IMR-90 (cell line): Measurements from ENCODE around the gene BTBD9. TPM values are rescaled to one million over a fixed set of nuclear protein-coding genes. Genes with fewer than 3 reads are reported as not detected.
A peak's percentile ranks its signal among the peaks of the same experiment; 100 is the strongest.

Experiments used
- ATAC-seq: fragments of 200-7000 bp; cut with Tn5 transposase; 2 replicates; pipeline ENCODE4 v1.9.1; 2020; ENCODE audit warnings: low read depth, mild to moderate bottlenecking, moderate library complexity
- BruUV-seq: library from RNA; stranded (reverse); fragments of 400-500 nt; replicated peaks from 2 replicates; lab custom pipeline; 2021; lab: Mats Ljungman, UMichigan
- CTCF ChIA-PET: fragments of 300-600 bp; formaldehyde crosslinking; extraction: SDS; loops from one replicate; lab custom pipeline; 2021; ENCODE audit warnings: antibody characterized with exemption; lab: Yijun Ruan, JAX
- POLR2A ChIA-PET: fragments of 300-600 bp; sonication (Branson Sonifier 250); formaldehyde crosslinking; loops from one replicate; lab custom pipeline; 2022; ENCODE audit warnings: antibody characterized with exemption; ENCODE audit not compliant: unreplicated experiment; lab: Charles Lee
- DNase-seq: peaks from one replicate; pipeline ENCODE4 v3.0.0; 2013
- H2AFZ ChIP-seq: replicated peaks from 2 replicates; pipeline ENCODE3; 2013; ENCODE audit warnings: low read length, mild to moderate bottlenecking; ENCODE audit not compliant: poor library complexity
- H2AK5ac ChIP-seq: 2 replicates; pipeline ENCODE4 v1.6.1; 2013; ENCODE audit warnings: low read depth, low read length, inconsistent platforms
- H2AK9ac ChIP-seq: replicated peaks from 2 replicates; pipeline ENCODE3; 2013; ENCODE audit warnings: mild to moderate bottlenecking, low read depth, low read length, moderate library complexity; ENCODE audit not compliant: poor library complexity
- H2BK120ac ChIP-seq: 2 replicates; pipeline ENCODE4 v1.6.1; 2013; ENCODE audit warnings: low read depth, low read length, inconsistent platforms
- H2BK15ac ChIP-seq: 3 replicates; pipeline ENCODE4 v1.6.1; 2013; ENCODE audit warnings: low read depth, low read length, inconsistent platforms
- H2BK20ac ChIP-seq: 2 replicates; pipeline ENCODE4 v1.6.1; 2013; ENCODE audit warnings: low read depth, mild to moderate bottlenecking, inconsistent platforms, low read length, moderate library complexity
- H2BK5ac ChIP-seq: 2 replicates; pipeline ENCODE4 v1.6.1; 2013; ENCODE audit warnings: mild to moderate bottlenecking, low read depth, low read length, inconsistent platforms; ENCODE audit not compliant: poor library complexity, severe bottlenecking
- H3K14ac ChIP-seq: replicated peaks from 2 replicates; pipeline ENCODE4 v1.6.1; 2013; ENCODE audit warnings: low read depth, low read length, inconsistent platforms
- H3K18ac ChIP-seq: 2 replicates; pipeline ENCODE4 v1.6.1; 2013; ENCODE audit warnings: low read depth, low read length, control low read depth
- H3K23ac ChIP-seq: 2 replicates; pipeline ENCODE4 v1.6.1; 2013; ENCODE audit warnings: low read depth, low read length, inconsistent platforms
- H3K27ac ChIP-seq: 2 replicates; pipeline ENCODE4 v1.5.1; 2013; ENCODE audit warnings: mild to moderate bottlenecking, control low read depth, low read length; ENCODE audit not compliant: insufficient read depth
- H3K27me3 ChIP-seq: 2 replicates; pipeline ENCODE4 v1.6.1; 2013; ENCODE audit warnings: low read length; ENCODE audit not compliant: control insufficient read depth, insufficient read depth
- H3K36me3 ChIP-seq: 2 replicates; pipeline ENCODE4 v1.6.1; 2013; ENCODE audit warnings: low read length, mixed read lengths; ENCODE audit not compliant: control insufficient read depth, insufficient read depth
- H3K4ac ChIP-seq: 2 replicates; pipeline ENCODE4 v1.6.1; 2013; ENCODE audit warnings: low read depth, low read length, inconsistent platforms
- H3K4me1 ChIP-seq: 2 replicates; pipeline ENCODE4 v1.6.1; 2013; ENCODE audit warnings: low read length, mixed read lengths; ENCODE audit not compliant: control insufficient read depth, insufficient read depth
- H3K4me2 ChIP-seq: 2 replicates; pipeline ENCODE4 v1.6.1; 2013; ENCODE audit warnings: low read depth, mild to moderate bottlenecking, control low read depth, low read length, moderate library complexity
- H3K4me3 ChIP-seq: 2 replicates; pipeline ENCODE4 v1.5.1; 2013; ENCODE audit warnings: low read depth, mild to moderate bottlenecking, control low read depth, low read length, moderate library complexity; ENCODE audit not compliant: insufficient read depth
- H3K56ac ChIP-seq: 2 replicates; pipeline ENCODE4 v1.6.1; 2013; ENCODE audit warnings: low read length, inconsistent platforms; ENCODE audit not compliant: insufficient read depth; ENCODE audit errors: extremely low read depth
- H3K79me1 ChIP-seq, 2 experiments: 2 replicates each; pipeline ENCODE4 v1.6.1; 2013; ENCODE audit warnings: low read length in 2 of 2, inconsistent platforms in 1 of 2, low read depth in 1 of 2
- H3K9ac ChIP-seq: 2 replicates; pipeline ENCODE4 v1.6.1; 2013; ENCODE audit warnings: low read depth, low read length, control low read depth
- H3K9me1 ChIP-seq: 2 replicates; pipeline ENCODE4 v1.6.1; 2013; ENCODE audit warnings: low read length, inconsistent platforms; ENCODE audit not compliant: insufficient read depth
- H3K9me3 ChIP-seq: 2 replicates; pipeline ENCODE4 v1.6.1; 2013; ENCODE audit warnings: low read length; ENCODE audit not compliant: control insufficient read depth, insufficient read depth
- H4K20me1 ChIP-seq: 2 replicates; pipeline ENCODE4 v1.6.1; 2013; ENCODE audit warnings: low read length, inconsistent platforms; ENCODE audit not compliant: insufficient read depth
- H4K5ac ChIP-seq: 2 replicates; pipeline ENCODE4 v1.6.1; 2013; ENCODE audit warnings: mild to moderate bottlenecking, low read depth, low read length, control low read depth
- H4K8ac ChIP-seq, 2 experiments: 2 replicates each; pipeline ENCODE4 v1.6.1; 2013; ENCODE audit warnings: low read depth in 2 of 2, low read length in 2 of 2, control low read depth in 1 of 2, inconsistent platforms in 1 of 2
- H4K91ac ChIP-seq: 2 replicates; pipeline ENCODE4 v1.6.1; 2013; ENCODE audit warnings: low read depth, low read length, inconsistent platforms; ENCODE audit not compliant: insufficient read depth
- MAFK ChIP-seq: IDR thresholded peaks from 2 replicates; pipeline ENCODE4 v1.6.1; 2012; ENCODE audit warnings: low read depth, low read length, improper control_type of control experiment
- MAZ ChIP-seq: IDR thresholded peaks from 2 replicates; pipeline ENCODE4 v1.6.1; 2012; ENCODE audit warnings: low read depth, mild to moderate bottlenecking, low read length, improper control_type of control experiment, moderate library complexity, borderline replicate concordance
- WGBS, 2 experiments: methylation state at CpG; one replicate each; pipeline versions ENCODE4 v1.1.5 to v1.1.7; 2013; ENCODE audit warnings: missing lambda C conversion rate in 2 of 2; ENCODE audit not compliant: insufficient read length in 1 of 2; ENCODE audit errors: extremely low coverage in 2 of 2; 5-methylcytosine and 5-hydroxymethylcytosine counted together
- dilution Hi-C: fragments of 300-500 bp; cut with HindIII; formaldehyde crosslinking; loops from one replicate; pipeline ENCODE4 v1.14.3; 2018; ENCODE audit warnings: low sequenced_read_pairs; ENCODE audit not compliant: unreplicated experiment
- in situ Hi-C: fragments of 300-500 bp; cut with MboI; formaldehyde crosslinking; loops from 3 replicates; pipeline ENCODE4 v1.14.3; 2019; ENCODE audit warnings: low sequenced_read_pairs, inconsistent platforms, mixed read lengths
- intact Hi-C: fragments of 100-400 bp; cut with micrococcal nuclease; formaldehyde crosslinking; loops from 2 replicates; pipeline ENCODE4 v1.10.0; 2022
- polyA plus RNA-seq, 3 experiments: library from polyadenylated mRNA; depleted of rRNA; stranded (reverse); fragments of >200 nt; gene quantifications; 2 replicates each; pipeline ENCODE4 v1.2.3, GENCODE V29; 2012; ENCODE audit warnings: low replicate concordance in 1 of 3
- total RNA-seq: library from RNA; depleted of rRNA; stranded (reverse); fragments of >200 nt; gene quantifications from 2 replicates; pipeline ENCODE4 v1.2.3, GENCODE V29; 2012

The BTBD9 gene
- total and polyA plus RNA-seq, 2 of the 4 experiments (the other 2 are of a cell fraction), result 4.1 to 22.0 TPM

DNA sequence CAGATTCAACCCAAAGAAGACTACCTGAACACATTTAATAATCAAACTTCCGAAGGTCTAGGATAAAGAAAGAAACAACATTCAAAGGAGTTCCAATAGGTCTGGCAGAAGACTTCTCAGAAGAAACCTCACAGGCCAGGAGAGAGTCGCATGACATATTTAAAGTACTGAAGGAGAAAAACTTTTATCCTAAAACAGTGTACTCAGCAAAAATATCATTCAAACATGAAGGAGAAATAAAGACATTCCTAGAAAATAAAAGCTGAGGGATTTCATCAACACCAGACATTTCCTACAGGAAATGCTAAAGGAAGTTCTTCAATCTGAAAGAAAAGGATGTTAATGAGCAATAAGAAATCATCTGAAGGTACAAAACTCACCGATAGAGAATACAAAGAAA lies 108.6 kb downstream of the BTBD9 start:
- peaks cover 3% of the 10 kb centered on the region; the same call in 1 of the 2 replicates for H3K9me1 ChIP-seq
- no peak overlapping the region for H2AK9ac ChIP-seq
- no CpG with 5 or more reads among the region's 3 CpGs for WGBS, 2 experiments
- H3K23ac ChIP-seq, result no peak overlapping the region
- H3K4me1 ChIP-seq, result no peaks in the 10 kb centered on the region
- no peak overlapping the region for H2BK5ac ChIP-seq
- no peaks in the 10 kb centered on the region for H3K79me1 ChIP-seq
- H2AK5ac ChIP-seq, result no peak overlapping the region
- H3K4ac ChIP-seq, result no peak overlapping the region
- peak; percentile 54; the same call in 1 of the 2 replicates for TF ChIP-seq MAFK
- no peak for TF ChIP-seq MAZ
- intact Hi-C loops (no loop called here), in situ Hi-C loops (no loop called here), dilution Hi-C loops (no loop called here)
- H4K8ac ChIP-seq, result no peak overlapping the region
- no peaks in the 10 kb centered on the region for H3K27me3 ChIP-seq
- H2AFZ ChIP-seq, result no peak overlapping the region
- H4K20me1 ChIP-seq, result no peaks in the 10 kb centered on the region
- POLR2A ChIA-PET, result no interaction called here
- DNase-seq, result no peak
- H2BK120ac ChIP-seq, result no peak overlapping the region
- no TSS peak for BruUV-seq
- H4K91ac ChIP-seq, result no peak overlapping the region
- H3K4me2 ChIP-seq, result no peak overlapping the region
- no peak overlapping the region for H2BK20ac ChIP-seq
- no peaks in the 10 kb centered on the region for H3K9me3 ChIP-seq
- no peak for ATAC-seq
- no peak overlapping the region for H3K14ac ChIP-seq
- no peak overlapping the region for H2BK15ac ChIP-seq
- H3K9ac ChIP-seq, result no peak overlapping the region
- no peak overlapping the region for H3K56ac ChIP-seq
- H3K27ac ChIP-seq, result no peak overlapping the region
- no peak overlapping the region for H3K18ac ChIP-seq
- no peak overlapping the region for H3K4me3 ChIP-seq
- H3K36me3 ChIP-seq, result 0 out of 2 replicates have a peak, but pooled peaks cover under 1% of the 10 kb centered on the region
- H4K5ac ChIP-seq, result no peak overlapping the region
- CTCF ChIA-PET, result no interaction called here
